ENCODE results near the gene LTA.

Gene LTA

DNA sequence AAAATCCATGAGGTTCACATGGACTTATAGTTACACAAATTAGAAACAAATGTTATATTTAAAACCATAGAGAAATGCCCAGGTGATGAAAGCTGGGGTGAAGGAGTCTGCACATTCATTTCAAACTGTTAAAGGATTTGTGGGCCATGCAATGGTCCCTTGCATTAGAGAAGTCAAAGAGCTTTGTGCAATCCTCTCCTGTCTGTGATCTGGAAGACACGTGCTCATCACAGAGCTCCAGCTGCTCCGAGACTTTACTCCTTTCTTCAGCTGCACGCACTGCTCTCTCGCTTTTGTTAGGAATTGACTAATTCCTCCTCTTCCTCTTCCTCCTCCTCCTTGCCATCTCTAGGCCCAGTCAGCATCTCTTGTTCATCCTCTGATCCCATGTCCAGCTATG is 38.9 kb downstream of the LTA start:
- DNase-seq (ENCODE audit: low read depth) = no peak
- TF ChIP-seq, protein P1, sequence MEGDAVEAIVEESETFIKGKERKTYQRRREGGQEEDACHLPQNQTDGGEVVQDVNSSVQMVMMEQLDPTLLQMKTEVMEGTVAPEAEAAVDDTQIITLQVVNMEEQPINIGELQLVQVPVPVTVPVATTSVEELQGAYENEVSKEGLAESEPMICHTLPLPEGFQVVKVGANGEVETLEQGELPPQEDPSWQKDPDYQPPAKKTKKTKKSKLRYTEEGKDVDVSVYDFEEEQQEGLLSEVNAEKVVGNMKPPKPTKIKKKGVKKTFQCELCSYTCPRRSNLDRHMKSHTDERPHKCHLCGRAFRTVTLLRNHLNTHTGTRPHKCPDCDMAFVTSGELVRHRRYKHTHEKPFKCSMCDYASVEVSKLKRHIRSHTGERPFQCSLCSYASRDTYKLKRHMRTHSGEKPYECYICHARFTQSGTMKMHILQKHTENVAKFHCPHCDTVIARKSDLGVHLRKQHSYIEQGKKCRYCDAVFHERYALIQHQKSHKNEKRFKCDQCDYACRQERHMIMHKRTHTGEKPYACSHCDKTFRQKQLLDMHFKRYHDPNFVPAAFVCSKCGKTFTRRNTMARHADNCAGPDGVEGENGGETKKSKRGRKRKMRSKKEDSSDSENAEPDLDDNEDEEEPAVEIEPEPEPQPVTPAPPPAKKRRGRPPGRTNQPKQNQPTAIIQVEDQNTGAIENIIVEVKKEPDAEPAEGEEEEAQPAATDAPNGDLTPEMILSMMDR (conservative IDR thresholded peaks at IDR 0.05; ENCODE audit: low read depth, low read length) = no peak
- H3K4me3 ChIP-seq (ENCODE audit: low read length) = no peak overlapping the region

DNA sequence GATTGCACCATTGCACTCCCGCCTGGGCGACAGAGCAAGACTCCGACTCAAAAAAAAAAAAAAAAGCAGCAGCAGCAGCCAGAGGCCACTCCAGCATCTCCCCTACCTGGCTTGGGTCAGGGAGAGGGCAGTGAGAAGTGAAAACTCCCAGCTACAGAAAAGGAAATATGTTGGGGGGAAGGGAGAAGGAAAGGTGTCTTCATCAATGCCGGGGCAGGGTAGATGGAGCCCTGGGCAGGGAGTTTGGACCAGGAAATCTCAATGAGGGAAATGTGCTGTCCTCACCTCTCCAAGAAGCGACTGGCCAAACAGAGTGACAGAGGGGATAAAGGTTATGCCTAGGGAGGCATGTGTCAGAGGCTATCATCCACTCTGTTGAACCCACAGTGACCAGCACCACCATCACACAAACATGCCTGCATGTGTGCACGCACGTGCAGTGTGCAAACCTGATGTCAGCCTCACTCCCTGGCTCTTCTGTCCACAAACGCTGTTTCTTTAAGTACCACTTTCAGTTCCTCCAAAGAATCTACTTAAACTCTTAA is 42.1 kb downstream of the LTA start:
- no peak for DNase-seq (ENCODE audit: low read depth)
- TF ChIP-seq, protein P1 (conservative IDR thresholded peaks at IDR 0.05; ENCODE audit: low read depth, low read length) = no peak
- H3K4me3 ChIP-seq (ENCODE audit: low read length) = no peak overlapping the region

DNA sequence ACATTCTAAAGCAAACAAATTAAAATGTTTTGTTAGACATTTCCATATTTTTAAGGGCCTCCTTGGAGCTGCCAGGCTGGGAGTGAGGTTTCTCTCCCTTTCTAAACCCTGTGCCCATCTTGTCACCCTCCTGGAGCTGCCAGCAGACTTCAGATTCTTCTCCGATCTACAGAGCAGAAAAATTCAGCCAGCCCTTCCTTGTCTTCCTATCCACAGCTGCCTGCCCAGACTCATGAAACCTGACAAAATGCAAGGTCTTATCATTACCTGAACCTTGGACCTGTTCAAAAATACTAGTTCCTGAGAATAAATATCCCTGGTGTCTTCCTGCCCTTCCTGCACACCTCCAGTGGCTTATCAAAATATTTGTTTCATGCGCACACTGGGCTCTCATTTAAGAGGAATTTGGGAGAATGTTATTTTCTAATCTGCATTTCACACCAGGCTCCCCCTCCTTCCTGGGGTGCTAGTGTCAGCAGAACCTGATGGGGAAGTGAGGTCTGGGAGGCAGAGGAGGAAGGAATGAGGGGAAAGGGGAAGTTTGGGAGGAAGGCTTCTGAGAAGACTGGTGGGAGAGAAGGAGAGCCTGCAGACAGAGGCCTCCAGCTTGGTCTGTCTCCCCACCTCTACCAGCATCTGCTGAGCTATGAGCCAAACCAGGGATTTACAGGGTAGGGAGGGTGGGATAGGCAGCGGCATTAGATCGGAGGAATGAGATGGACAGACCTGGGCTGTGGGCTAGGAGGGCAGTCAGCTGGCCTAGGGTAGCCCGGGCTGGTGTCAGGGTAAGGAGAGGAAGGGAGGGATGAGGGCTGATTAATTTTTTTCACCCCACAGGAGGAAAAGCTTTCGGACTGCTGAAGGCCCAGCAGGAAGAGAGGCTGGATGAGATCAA is 42.8 kb downstream of the LTA start, which contains the start of gene AIF1:
TSS of gene AIF1 (plus strand) at position 551 of the 895 bp plus-strand sequence. CDS start at position 647, 96 bp downstream.
- DNase-seq (ENCODE audit: low read depth) = no peak
- H3K4me3 ChIP-seq (ENCODE audit: low read length) = no peak within 1 kb of the TSS
- TF ChIP-seq, protein P1 (conservative IDR thresholded peaks at IDR 0.05; ENCODE audit: low read depth, low read length) = no peak

DNA sequence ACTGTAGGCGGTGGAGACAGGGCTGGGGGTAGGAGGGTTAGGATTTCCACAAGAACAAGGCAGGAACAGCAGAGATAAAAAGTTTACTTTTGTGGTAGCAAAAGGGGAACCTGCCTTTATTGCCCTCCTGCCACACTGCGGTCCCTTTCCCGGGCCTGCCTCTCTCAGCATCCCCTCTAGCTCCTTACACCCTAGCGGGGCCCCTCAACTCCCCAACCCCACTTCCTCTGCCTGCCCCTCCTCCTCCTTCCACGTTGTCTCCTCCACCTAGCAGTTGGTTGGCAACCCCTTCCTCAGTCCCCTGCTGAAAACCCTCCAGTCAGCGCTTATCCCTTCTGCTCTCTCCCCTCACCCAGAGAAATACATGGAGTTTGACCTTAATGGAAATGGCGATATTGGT is 43.7 kb downstream of the LTA start:
- DNase-seq (ENCODE audit: low read depth) = no peak
- H3K4me3 ChIP-seq (ENCODE audit: low read length) = no peak overlapping the region
- TF ChIP-seq, protein P1 (conservative IDR thresholded peaks at IDR 0.05; ENCODE audit: low read depth, low read length) = no peak

DNA sequence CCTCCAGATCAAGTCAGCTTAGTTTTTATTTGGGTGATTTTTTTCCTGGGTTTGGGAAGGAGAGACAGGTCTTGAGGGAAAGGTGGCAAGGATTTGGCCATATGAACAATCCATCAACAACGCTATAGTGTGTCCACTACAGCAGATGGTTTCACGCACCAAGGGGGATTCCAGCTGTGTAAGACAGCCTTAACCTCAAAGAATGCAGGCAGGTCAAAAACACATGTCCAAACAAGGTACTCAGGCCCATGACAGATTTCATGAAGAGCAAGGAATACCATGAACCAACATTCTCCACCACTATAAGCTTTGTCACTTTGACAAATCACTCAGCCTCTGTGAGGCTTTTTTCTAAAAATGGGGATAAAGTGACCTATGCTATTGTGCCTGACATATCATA is 44.9 kb downstream of the LTA start:
- DNase-seq (ENCODE audit: low read depth) = no peak
- no peak overlapping the region for H3K4me3 ChIP-seq (ENCODE audit: low read length)
- TF ChIP-seq, protein P1 (conservative IDR thresholded peaks at IDR 0.05; ENCODE audit: low read depth, low read length) = no peak

DNA sequence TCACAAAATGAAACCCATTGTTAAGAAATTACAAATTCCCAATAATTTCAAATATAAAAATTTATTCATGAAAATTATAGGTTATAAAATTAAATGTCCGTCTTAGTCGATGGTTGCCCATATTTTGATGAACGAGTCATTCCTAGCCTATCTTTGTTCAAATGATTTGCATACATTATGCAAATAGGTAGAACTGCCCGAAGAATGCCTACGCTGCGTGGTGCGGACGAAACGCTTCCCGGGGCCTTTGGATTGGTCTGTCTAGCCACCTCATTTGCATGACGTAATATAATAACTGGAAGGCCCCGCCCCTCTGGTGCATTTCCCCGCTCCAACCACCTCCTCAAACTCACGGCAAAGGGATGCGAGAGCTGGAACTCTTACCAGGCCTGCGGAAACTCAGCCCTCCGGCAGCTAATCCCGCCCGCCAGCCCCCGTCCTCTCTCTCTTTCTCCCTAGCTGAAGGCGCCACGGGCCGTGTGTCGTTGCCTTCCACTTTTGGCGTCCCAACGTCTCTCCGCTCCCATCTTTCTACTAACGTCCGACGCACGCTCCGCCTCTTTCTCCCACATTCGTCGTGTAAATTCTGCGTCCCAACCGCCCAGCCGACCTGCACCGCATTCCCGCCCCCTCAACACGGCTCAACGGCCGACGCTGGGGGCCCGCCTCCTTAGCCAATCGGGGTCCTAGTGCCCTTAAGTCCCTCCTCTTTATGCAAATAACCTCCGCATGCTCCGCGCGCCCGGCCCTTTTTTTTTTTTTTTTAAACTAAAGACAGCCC is 47.9 kb downstream of the LTA start:
- DNase-seq (ENCODE audit: low read depth) = peak; percentile 98
- TF ChIP-seq, protein P1 (conservative IDR thresholded peaks at IDR 0.05; ENCODE audit: low read depth, low read length) = no peak
- peak overlapping the region; percentile 59 for H3K4me3 ChIP-seq (ENCODE audit: low read length)
